ENCODE data around the gene IGLL1. TPM values are rescaled to one million over a fixed set of nuclear protein-coding genes. Genes with fewer than 3 reads are reported as not detected.

The IGLL1 gene
- total RNA-seq: not detected in 2 replicates

GRCh38 chr22:23579870-23580575 is at the start of gene IGLL1:
Gene IGLL1 (minus strand): TSS chr22:23580290. CDS start chr22:23580190, 100 bp downstream.

Other genes with a start within 250 kb of the IGLL1 start
- not detected in 2 replicates for gene DRICH1, start 52.0 kb upstream of the IGLL1 start, total RNA-seq
- not detected in 2 replicates for gene RGL4, start 110.7 kb upstream of the IGLL1 start, total RNA-seq
- 2.7 and 2.9 TPM in 2 replicates for gene ZNF70, start 170.8 kb upstream of the IGLL1 start, total RNA-seq
- not detected in 2 replicates for gene VPREB3, start 174.1 kb upstream of the IGLL1 start, total RNA-seq
- gene C22orf15, start 182.7 kb upstream of the IGLL1 start, total RNA-seq: 1.1 and 1.2 TPM in 2 replicates
- 1.9 and 2.3 TPM in 2 replicates for gene CHCHD10, start 187.7 kb upstream of the IGLL1 start, total RNA-seq
- gene MMP11, start 192.6 kb upstream of the IGLL1 start, total RNA-seq: 7.4 and 11.2 TPM in 2 replicates
- 121 and 151 TPM in 2 replicates for gene SMARCB1, start 206.7 kb upstream of the IGLL1 start, total RNA-seq